GM10847 (cell line): ENCODE results near the gene CENPU.

Source experiments
- POLR2A ChIP-seq: IDR thresholded peaks from 2 replicates; pipeline ENCODE4 v1.6.1; 2011; ENCODE audit not compliant: insufficient read length; ENCODE audit errors: extremely low read depth

Gene CENPU

GRCh38 chr4:184733654-184734524 is at the start of gene CENPU:
Gene CENPU (minus strand): TSS chr4:184734096. CDS start chr4:184734062, 34 bp downstream.
- TF ChIP-seq POLR2A = peak; percentile 62

DNA sequence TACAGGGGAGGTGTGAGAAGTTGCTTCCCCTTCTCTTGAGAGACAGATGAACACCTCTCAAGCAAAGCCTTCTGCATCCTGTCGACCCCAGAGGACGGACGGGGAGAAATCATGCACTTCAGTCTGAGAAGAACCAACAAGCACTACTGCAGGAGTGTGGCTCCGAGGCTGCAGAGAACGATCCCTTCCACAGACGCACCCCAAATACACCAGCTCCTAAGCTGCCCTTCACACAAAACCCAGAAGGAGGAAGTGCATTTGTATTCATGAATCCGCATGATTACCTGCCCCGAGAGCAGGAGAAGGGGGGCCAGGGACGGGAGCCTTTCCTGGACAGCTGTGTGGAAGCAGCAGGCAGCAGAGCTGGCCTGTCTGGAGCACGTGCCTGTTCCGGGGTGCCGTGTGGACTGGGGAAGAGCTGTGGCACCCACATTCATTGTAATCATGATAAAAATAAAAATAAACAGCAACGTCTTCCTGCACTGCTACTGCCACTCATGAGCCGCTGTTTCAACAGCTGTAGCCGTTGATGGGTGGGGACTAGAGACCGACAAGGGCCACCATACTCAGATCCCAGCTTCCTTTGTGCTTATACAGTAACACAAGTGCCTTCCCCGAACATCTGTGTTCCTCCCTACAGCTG is 49.0 kb upstream of the CENPU start:
- no peak for TF ChIP-seq POLR2A

GRCh38 chr4:184778325-184778724 is 44.4 kb upstream of the CENPU start:
- no peak for TF ChIP-seq POLR2A

DNA sequence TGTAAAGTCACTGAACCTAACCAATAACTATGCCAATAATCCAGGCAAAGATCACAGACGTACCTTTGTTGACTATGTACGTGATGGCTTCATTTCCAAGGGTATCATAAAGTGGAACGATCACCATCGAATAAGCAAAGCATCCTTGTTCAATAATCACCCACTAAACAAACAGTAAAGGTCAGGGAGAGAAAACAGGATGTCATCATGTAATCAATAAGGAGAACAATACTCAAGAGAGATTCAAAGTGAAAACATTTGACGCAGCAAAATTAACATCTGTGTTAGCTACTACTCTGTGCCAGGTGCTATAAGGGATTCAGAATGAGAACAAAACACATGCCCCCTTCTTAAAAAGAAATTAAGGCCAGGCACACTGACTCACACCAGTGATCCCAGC is 42.9 kb upstream of the CENPU start:
- TF ChIP-seq POLR2A = no peak

- TF ChIP-seq POLR2A = no peak
These were observed 42.1 kb upstream of the CENPU start for GRCh38 chr4:184775854-184776555.

GRCh38 chr4:184774152-184774551 is 40.3 kb upstream of the CENPU start:
- no peak for TF ChIP-seq POLR2A

GRCh38 chr4:184771416-184771815 is 37.5 kb upstream of the CENPU start:
- no peak for TF ChIP-seq POLR2A

GRCh38 chr4:184769141-184769765 is 35.4 kb upstream of the CENPU start:
- no peak for TF ChIP-seq POLR2A

- TF ChIP-seq POLR2A = no peak
These were observed 34.4 kb upstream of the CENPU start for GRCh38 chr4:184768296-184768695.

- TF ChIP-seq POLR2A = no peak
These were observed 32.5 kb upstream of the CENPU start for GRCh38 chr4:184766446-184766845.

GRCh38 chr4:184765473-184766340 is 31.8 kb upstream of the CENPU start:
- no peak for TF ChIP-seq POLR2A

DNA sequence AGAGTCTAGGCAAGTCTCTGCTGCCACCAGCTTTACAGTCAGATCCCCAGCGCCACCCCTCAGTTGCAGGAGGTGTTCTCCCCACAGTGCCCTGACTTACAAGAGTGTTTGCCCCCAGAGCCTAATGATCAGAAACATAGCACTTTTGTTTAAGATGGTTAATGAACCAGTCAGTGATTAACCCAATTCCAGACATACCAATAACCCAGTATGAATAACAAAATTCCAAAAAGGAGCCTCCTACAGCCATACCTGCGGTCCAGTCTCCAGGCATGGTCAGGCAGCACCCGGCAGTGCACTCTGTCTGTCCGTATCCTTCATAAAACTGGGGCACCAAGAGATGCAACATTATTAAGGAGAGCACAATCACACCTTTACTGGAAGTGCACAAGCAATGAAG is 30.7 kb upstream of the CENPU start:
- no peak for TF ChIP-seq POLR2A

GRCh38 chr4:184763150-184763780 is 29.4 kb upstream of the CENPU start:
- TF ChIP-seq POLR2A = no peak

- TF ChIP-seq POLR2A = no peak
These were observed 28.2 kb upstream of the CENPU start for GRCh38 chr4:184762100-184762499.
